Prostate gland (tissue), 2 donors: Measurements from ENCODE around the gene SEMA3F.

Experiments
- POLR2A ChIP-seq: fragments of 450-650 bp; IDR thresholded peaks from one replicate; pipeline ENCODE4 v1.6.1; 2016; ENCODE audit warnings: antibody characterized with exemption, mild to moderate bottlenecking
- TF ChIP-seq, protein P1 (sequence below), 4 experiments: fragments of 200-600 bp in 2 of 4; fragments of 450-650 bp in 2 of 4; sonication (generic) in 2 of 4; IDR thresholded peaks; 1 replicate in 3 of 4; 2 replicates in 1 of 4; pipeline ENCODE4 v1.5.1; 2016 to 2019; ENCODE audit warnings: antibody characterized with exemption in 4 of 4, mild to moderate bottlenecking in 2 of 4, moderate library complexity in 2 of 4

DNA sequence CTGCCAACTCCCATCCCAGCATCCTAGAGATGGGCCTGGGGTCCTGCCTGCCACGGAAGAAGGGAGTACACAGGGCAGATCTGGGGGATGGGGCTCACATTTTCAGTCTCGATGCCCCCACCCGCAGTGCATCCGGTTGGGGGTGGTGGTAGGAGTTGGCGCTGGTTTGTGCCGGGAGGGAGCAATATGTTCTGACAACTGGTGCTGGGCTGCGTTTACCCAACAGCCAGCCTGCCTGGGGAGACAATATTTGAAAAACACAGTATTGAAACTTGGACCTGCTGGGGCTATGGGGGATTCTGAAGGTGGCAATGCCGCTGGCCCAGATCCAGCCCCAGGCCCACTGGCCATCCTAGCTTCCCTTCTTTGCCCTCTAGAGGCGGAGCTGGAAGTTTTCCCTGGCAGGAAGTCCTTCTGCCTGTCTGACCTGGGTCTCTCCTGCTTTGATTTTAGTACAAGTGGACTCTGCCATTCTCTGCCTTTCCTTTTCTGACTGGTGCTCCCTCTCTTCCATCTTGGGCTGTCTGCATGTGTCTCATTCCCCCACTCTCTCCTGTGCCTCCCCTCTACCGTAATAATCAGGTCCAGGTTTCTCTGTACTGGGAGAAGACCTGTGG, 3.5 kb downstream of the SEMA3F start:
- no peak for TF ChIP-seq POLR2A
- TF ChIP-seq, protein P1, sequence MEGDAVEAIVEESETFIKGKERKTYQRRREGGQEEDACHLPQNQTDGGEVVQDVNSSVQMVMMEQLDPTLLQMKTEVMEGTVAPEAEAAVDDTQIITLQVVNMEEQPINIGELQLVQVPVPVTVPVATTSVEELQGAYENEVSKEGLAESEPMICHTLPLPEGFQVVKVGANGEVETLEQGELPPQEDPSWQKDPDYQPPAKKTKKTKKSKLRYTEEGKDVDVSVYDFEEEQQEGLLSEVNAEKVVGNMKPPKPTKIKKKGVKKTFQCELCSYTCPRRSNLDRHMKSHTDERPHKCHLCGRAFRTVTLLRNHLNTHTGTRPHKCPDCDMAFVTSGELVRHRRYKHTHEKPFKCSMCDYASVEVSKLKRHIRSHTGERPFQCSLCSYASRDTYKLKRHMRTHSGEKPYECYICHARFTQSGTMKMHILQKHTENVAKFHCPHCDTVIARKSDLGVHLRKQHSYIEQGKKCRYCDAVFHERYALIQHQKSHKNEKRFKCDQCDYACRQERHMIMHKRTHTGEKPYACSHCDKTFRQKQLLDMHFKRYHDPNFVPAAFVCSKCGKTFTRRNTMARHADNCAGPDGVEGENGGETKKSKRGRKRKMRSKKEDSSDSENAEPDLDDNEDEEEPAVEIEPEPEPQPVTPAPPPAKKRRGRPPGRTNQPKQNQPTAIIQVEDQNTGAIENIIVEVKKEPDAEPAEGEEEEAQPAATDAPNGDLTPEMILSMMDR (IDR thresholded peaks at IDR 0.05) = no peak
